GM12892 (cell line): ENCODE results near the gene CTNND2.

Experiments used
- POLR2A ChIP-seq: IDR thresholded peaks from 2 replicates; pipeline ENCODE4 v1.6.1; 2011; ENCODE audit warnings: low read depth, low read length, control low read depth
- POLR2AphosphoS5 ChIP-seq: IDR thresholded peaks from 2 replicates; pipeline ENCODE4 v1.6.1; 2011; ENCODE audit warnings: low read depth, low read length, control low read depth

DNA sequence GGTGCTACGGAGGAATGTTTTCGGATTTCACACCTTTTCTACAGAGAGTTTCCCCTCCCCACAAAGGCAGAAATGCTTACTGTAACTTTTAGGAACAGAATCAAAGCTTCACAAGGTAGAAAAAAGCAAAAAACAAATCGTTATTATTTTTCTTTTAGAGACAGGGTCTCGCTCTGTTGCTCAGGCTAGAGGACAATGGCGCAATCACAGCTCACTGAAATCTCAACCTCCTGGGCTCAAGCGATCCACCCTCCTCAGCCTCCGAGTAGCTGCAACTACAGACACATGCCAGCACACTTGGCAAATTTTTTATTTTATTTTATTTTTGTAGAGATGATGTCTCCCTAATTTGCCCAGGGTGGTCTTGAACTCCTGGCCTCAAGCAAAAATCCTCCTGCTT, 394.5 kb downstream of the CTNND2 start:
- TF ChIP-seq POLR2A: no peak
- no peak for TF ChIP-seq POLR2AphosphoS5
